Hepatocyte (in vitro differentiated cells): ENCODE measurements around the gene GUCY2F. TPM values are rescaled to one million over a fixed set of nuclear protein-coding genes. Genes with fewer than 3 reads are reported as not detected.

Experiments used
- DNase-seq: peaks from one replicate; pipeline ENCODE4 v3.0.0-alpha.2; 2016; ENCODE audit warnings: low spot score
- H2AFZ ChIP-seq: fragments of 200-600 bp; sonication (generic); 2 replicates; pipeline ENCODE4 v1.6.0; 2016; ENCODE audit warnings: antibody characterized with exemption, mild to moderate bottlenecking
- H3K27ac ChIP-seq: fragments of 200-600 bp; sonication (generic); 2 replicates; pipeline ENCODE4 v1.5.1; 2016; ENCODE audit warnings: mild to moderate bottlenecking
- H3K27me3 ChIP-seq: fragments of 200-600 bp; sonication (generic); 2 replicates; pipeline ENCODE4 v1.6.1; 2016
- H3K36me3 ChIP-seq: fragments of 200-600 bp; sonication (generic); replicated peaks from 2 replicates; pipeline ENCODE4 v1.5.1; 2016; ENCODE audit warnings: low read depth; ENCODE audit not compliant: insufficient read depth
- H3K4me1 ChIP-seq: fragments of 200-600 bp; sonication (generic); 2 replicates; pipeline ENCODE4 v1.5.1; 2016; ENCODE audit warnings: mild to moderate bottlenecking, moderate library complexity; ENCODE audit not compliant: insufficient read depth
- H3K4me2 ChIP-seq: fragments of 200-600 bp; sonication (generic); 2 replicates; pipeline ENCODE4 v1.6.0; 2016
- H3K4me3 ChIP-seq: fragments of 200-600 bp; sonication (generic); 2 replicates; pipeline ENCODE4 v1.5.1; 2016; ENCODE audit warnings: mild to moderate bottlenecking
- H3K79me2 ChIP-seq: fragments of 200-600 bp; sonication (generic); 2 replicates; pipeline ENCODE4 v1.6.0; 2017; ENCODE audit warnings: mild to moderate bottlenecking
- H3K9me2 ChIP-seq: fragments of 200-600 bp; sonication (generic); replicated peaks from 2 replicates; pipeline ENCODE4 v1.6.0; 2017; ENCODE audit warnings: mild to moderate bottlenecking; ENCODE audit not compliant: insufficient read depth
- H3K9me3 ChIP-seq: fragments of 200-600 bp; sonication (generic); 2 replicates; pipeline ENCODE4 v1.5.1; 2016; ENCODE audit warnings: low read depth, mild to moderate bottlenecking
- H4K20me1 ChIP-seq: fragments of 200-600 bp; sonication (generic); 2 replicates; pipeline ENCODE4 v1.6.0; 2016; ENCODE audit warnings: mild to moderate bottlenecking; ENCODE audit not compliant: insufficient read depth, poor library complexity, severe bottlenecking
- EZH2 ChIP-seq: fragments of 200-600 bp; sonication (generic); IDR thresholded peaks from 2 replicates; pipeline ENCODE4 v1.6.1; 2016; ENCODE audit warnings: antibody characterized with exemption, mild to moderate bottlenecking, borderline replicate concordance
- EZH2phosphoT487 ChIP-seq: fragments of 200-600 bp; sonication (generic); IDR thresholded peaks from one replicate; pipeline ENCODE4 v1.6.1; 2018; ENCODE audit warnings: antibody characterized with exemption, mild to moderate bottlenecking, low read depth, moderate library complexity; ENCODE audit not compliant: unreplicated experiment, severe bottlenecking
- WGBS: methylation state at CpG from one replicate; pipeline ENCODE4 v1.1.6; 2016; ENCODE audit warnings: low lambda C conversion rate; ENCODE audit errors: missing lambda C conversion rate; 5-methylcytosine and 5-hydroxymethylcytosine counted together
- polyA plus RNA-seq: library from polyadenylated mRNA; unstranded; fragments of >200 nt; fragmentation: Nextera tagmentation; extraction: Ambion mirVana; gene quantifications from 2 replicates; pipeline ENCODE4 v1.2.1, GENCODE V29; 2016
- total RNA-seq: library from RNA; depleted of rRNA; stranded (reverse); fragments of >200 nt; gene quantifications from 2 replicates; pipeline ENCODE4 v1.2.3, GENCODE V29; 2014
- TF ChIP-seq, protein P1 (sequence below): fragments of 200-600 bp; sonication (generic); IDR thresholded peaks from 2 replicates; pipeline ENCODE4 v1.5.1; 2016; ENCODE audit warnings: antibody characterized with exemption, mild to moderate bottlenecking; ENCODE audit not compliant: poor library complexity

GUCY2F gene
- total and polyA plus RNA-seq, 2 experiments from 2014 or later, result not detected

GRCh38 chrX:109501176-109501575 lies 19.3 kb upstream of the GUCY2F start:
- H3K36me3 ChIP-seq, result no peaks in the 10 kb centered on the region
- no peak for DNase-seq
- H4K20me1 ChIP-seq, result no peaks in the 10 kb centered on the region
- H3K4me3 ChIP-seq, result no peak overlapping the region
- H3K9me2 ChIP-seq, result no peaks in the 10 kb centered on the region
- 67% methylated on average over 3 of the region's 3 CpGs for WGBS
- TF ChIP-seq EZH2 (no peak), EZH2phosphoT487 (no peak)
- TF ChIP-seq, protein P1, sequence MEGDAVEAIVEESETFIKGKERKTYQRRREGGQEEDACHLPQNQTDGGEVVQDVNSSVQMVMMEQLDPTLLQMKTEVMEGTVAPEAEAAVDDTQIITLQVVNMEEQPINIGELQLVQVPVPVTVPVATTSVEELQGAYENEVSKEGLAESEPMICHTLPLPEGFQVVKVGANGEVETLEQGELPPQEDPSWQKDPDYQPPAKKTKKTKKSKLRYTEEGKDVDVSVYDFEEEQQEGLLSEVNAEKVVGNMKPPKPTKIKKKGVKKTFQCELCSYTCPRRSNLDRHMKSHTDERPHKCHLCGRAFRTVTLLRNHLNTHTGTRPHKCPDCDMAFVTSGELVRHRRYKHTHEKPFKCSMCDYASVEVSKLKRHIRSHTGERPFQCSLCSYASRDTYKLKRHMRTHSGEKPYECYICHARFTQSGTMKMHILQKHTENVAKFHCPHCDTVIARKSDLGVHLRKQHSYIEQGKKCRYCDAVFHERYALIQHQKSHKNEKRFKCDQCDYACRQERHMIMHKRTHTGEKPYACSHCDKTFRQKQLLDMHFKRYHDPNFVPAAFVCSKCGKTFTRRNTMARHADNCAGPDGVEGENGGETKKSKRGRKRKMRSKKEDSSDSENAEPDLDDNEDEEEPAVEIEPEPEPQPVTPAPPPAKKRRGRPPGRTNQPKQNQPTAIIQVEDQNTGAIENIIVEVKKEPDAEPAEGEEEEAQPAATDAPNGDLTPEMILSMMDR, result no peak
- no peak overlapping the region for H3K4me2 ChIP-seq
- no peaks in the 10 kb centered on the region for H3K9me3 ChIP-seq
- no peak overlapping the region for H3K27ac ChIP-seq
- H3K79me2 ChIP-seq, result no peaks in the 10 kb centered on the region
- no peaks in the 10 kb centered on the region for H3K27me3 ChIP-seq
- no peaks in the 10 kb centered on the region for H3K4me1 ChIP-seq
- no peak overlapping the region for H2AFZ ChIP-seq

DNA sequence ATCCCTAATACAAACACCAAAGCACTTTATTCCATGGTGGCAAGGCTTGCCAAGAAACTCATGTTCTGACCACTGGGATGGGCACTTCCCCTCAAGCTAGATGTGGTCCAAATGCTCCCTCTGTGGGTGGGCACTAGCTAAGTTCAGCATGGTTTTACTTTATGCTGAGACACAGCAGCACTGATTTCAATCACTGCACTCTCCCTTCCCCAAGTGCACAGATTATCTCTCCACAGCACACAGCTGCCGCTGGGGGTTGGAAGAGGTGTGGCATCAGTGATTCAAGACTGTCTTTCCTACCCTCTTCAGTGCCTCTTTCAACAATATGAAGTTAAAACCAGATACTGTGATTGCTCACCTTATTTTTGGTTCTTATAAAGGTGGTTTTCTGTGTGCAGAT lies 16.5 kb upstream of the GUCY2F start:
- DNase-seq, result no peak
- 80% methylated on average over 1 of the region's 1 CpG for WGBS

GRCh38 chrX:109489174-109489573 lies 7.3 kb upstream of the GUCY2F start:
- Histone ChIP-seq H3K4me2 (no peak overlapping the region), H3K9me2 (no peaks in the 10 kb centered on the region), H3K27ac (no peak overlapping the region), H3K9me3 (no peaks in the 10 kb centered on the region), H3K4me1 (no peaks in the 10 kb centered on the region), H2AFZ (no peak overlapping the region), H3K36me3 (no peaks in the 10 kb centered on the region), H3K79me2 (no peaks in the 10 kb centered on the region), H3K4me3 (no peak overlapping the region), H4K20me1 (no peaks in the 10 kb centered on the region), H3K27me3 (no peaks in the 10 kb centered on the region)
- WGBS, result 61% methylated on average over 2 of the region's 2 CpGs
- DNase-seq, result no peak
- TF ChIP-seq EZH2phosphoT487 (no peak), EZH2 (no peak)
- TF ChIP-seq, protein P1, result no peak

More for the DNA sequence above, 16.5 kb upstream of the GUCY2F start:
- H3K4me2 ChIP-seq, result no peak overlapping the region
- no peaks in the 10 kb centered on the region for H3K9me3 ChIP-seq
- no peaks in the 10 kb centered on the region for H3K79me2 ChIP-seq
- H3K4me3 ChIP-seq, result no peak overlapping the region
- no peaks in the 10 kb centered on the region for H3K27me3 ChIP-seq
- no peaks in the 10 kb centered on the region for H3K4me1 ChIP-seq
- H3K36me3 ChIP-seq, result no peaks in the 10 kb centered on the region
- H3K9me2 ChIP-seq, result no peaks in the 10 kb centered on the region
- no peak overlapping the region for H3K27ac ChIP-seq
- TF ChIP-seq EZH2phosphoT487, result no peak
- TF ChIP-seq, protein P1, result no peak
- no peak for TF ChIP-seq EZH2
- H2AFZ ChIP-seq, result no peak overlapping the region
- no peaks in the 10 kb centered on the region for H4K20me1 ChIP-seq

DNA sequence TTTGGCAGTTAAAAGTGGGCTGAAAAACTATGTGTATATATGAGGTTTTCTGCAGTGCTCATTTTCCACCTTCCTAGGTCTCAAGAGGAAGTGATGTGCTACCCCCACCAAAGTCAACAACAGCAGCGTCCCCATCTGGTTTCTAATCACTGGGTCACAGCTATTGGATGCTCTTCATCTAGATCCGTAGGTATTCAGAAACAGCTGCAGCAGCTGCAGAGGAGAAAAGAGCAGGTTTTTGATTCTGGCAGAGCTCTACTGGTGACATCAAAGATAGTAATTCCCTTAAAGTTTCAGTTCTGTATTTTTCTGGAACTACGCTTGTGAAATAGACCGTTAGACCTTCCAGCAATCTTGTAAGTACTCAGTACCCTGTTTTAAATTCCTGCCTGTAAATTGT lies 5.8 kb upstream of the GUCY2F start:
- Histone ChIP-seq H3K4me2 (no peak overlapping the region), H3K27ac (no peak overlapping the region), H4K20me1 (no peaks in the 10 kb centered on the region), H3K79me2 (no peaks in the 10 kb centered on the region), H3K27me3 (no peaks in the 10 kb centered on the region), H3K4me1 (no peaks in the 10 kb centered on the region), H3K36me3 (no peaks in the 10 kb centered on the region), H3K9me2 (no peaks in the 10 kb centered on the region), H3K4me3 (no peak overlapping the region), H2AFZ (no peak overlapping the region), H3K9me3 (no peaks in the 10 kb centered on the region)
- no peak for DNase-seq
- WGBS, result 60% methylated on average over 4 of the region's 4 CpGs
- TF ChIP-seq EZH2 (no peak), EZH2phosphoT487 (no peak)
- TF ChIP-seq, protein P1, result no peak
